Keratinocyte (primary cell): ENCODE results near the gene DTNB. TPM values are rescaled to one million over a fixed set of nuclear protein-coding genes. Genes with fewer than 3 reads are reported as not detected.

Source experiments
- DNase-seq: peaks from one replicate; pipeline ENCODE4 v3.0.0-alpha.2; 2011; ENCODE audit warnings: low read depth, missing footprints, low spot score
- FAIRE-seq: peaks from 2 replicates; lab custom pipeline; 2011; peaks lifted over from hg19 to GRCh38; lab: Jason Lieb, UNC
- H2AFZ ChIP-seq: 2 replicates; pipeline ENCODE4 v1.6.0; 2012; ENCODE audit warnings: low read length, control low read depth, inconsistent platforms; ENCODE audit not compliant: control insufficient read depth
- H3K27ac ChIP-seq: 2 replicates; pipeline ENCODE4 v1.5.1; 2011; ENCODE audit warnings: low read length; ENCODE audit not compliant: control insufficient read depth, insufficient read depth
- H3K27me3 ChIP-seq: 3 replicates; pipeline ENCODE4 v1.6.0; 2011; ENCODE audit warnings: low read length; ENCODE audit not compliant: control insufficient read depth, insufficient read depth; ENCODE audit errors: extremely low read depth
- H3K36me3 ChIP-seq, 2 experiments: 2 replicates in 1 of 2; 3 replicates in 1 of 2; pipeline ENCODE4 v1.5.1; 2011; ENCODE audit warnings: low read length in 2 of 2, mild to moderate bottlenecking in 1 of 2; ENCODE audit not compliant: control insufficient read depth in 2 of 2, insufficient read depth in 2 of 2; ENCODE audit errors: extremely low read depth in 1 of 2
- H3K4me1 ChIP-seq: 3 replicates; pipeline ENCODE4 v1.5.1; 2011; ENCODE audit warnings: low read length; ENCODE audit not compliant: control insufficient read depth, insufficient read depth; ENCODE audit errors: extremely low read depth
- H3K4me2 ChIP-seq: 3 replicates; pipeline ENCODE4 v1.6.0; 2011; ENCODE audit warnings: low read depth, low read length; ENCODE audit not compliant: control insufficient read depth, insufficient read depth; ENCODE audit errors: extremely low read depth
- H3K4me3 ChIP-seq, 3 experiments: fragments of 200-600 bp in 1 of 3; sonication (generic) in 1 of 3; 2 replicates in 2 of 3; 3 replicates in 1 of 3; pipeline ENCODE4 v1.5.1; 2011 to 2016; ENCODE audit warnings: low read length in 3 of 3, mild to moderate bottlenecking in 3 of 3, control low read depth in 2 of 3, inconsistent platforms in 1 of 3, low read depth in 1 of 3, mixed read lengths in 1 of 3, mixed run types in 1 of 3, moderate library complexity in 1 of 3; ENCODE audit not compliant: control insufficient read depth in 2 of 3, insufficient read depth in 2 of 3; ENCODE audit errors: extremely low read depth in 1 of 3
- H3K79me2 ChIP-seq: 2 replicates; pipeline ENCODE4 v1.6.0; 2012; ENCODE audit warnings: low read length; ENCODE audit not compliant: control insufficient read depth, insufficient read depth
- H3K9ac ChIP-seq: 3 replicates; pipeline ENCODE4 v1.6.0; 2011; ENCODE audit warnings: low read length; ENCODE audit not compliant: control insufficient read depth, insufficient read depth; ENCODE audit errors: extremely low read depth
- H3K9me1 ChIP-seq: 3 replicates; pipeline ENCODE4 v1.6.0; 2011; ENCODE audit warnings: low read length; ENCODE audit not compliant: control insufficient read depth, insufficient read depth; ENCODE audit errors: extremely low read depth
- H3K9me3 ChIP-seq: 2 replicates; pipeline ENCODE4 v1.5.1; 2012; ENCODE audit warnings: low read depth, low read length; ENCODE audit not compliant: control insufficient read depth
- H4K20me1 ChIP-seq: 3 replicates; pipeline ENCODE4 v1.6.0; 2011; ENCODE audit warnings: low read length; ENCODE audit not compliant: control insufficient read depth, insufficient read depth; ENCODE audit errors: extremely low read depth
- EZH2 ChIP-seq: IDR thresholded peaks from one replicate; pipeline ENCODE4 v1.6.1; 2012; ENCODE audit warnings: inconsistent platforms, mild to moderate bottlenecking, low read length, moderate library complexity
- dilution Hi-C: fragments of 300-500 bp; cut with MboI; formaldehyde crosslinking; loops from one replicate; pipeline ENCODE4 v1.7.0; 2020; ENCODE audit warnings: low sequenced_read_pairs; ENCODE audit not compliant: extremely low pct_ligation_motif_present
- polyA plus RNA-seq, 5 experiments: library from polyadenylated mRNA; depleted of rRNA in 3 of 5; stranded (reverse) in 3 of 5; stranded (forward) in 1 of 5; unstranded in 1 of 5; fragments of >200 nt; gene quantifications; 1 replicate in 1 of 5; 2 replicates in 3 of 5; 3 replicates in 1 of 5; pipeline versions ENCODE4 v1.2.1 to v1.2.3, GENCODE V29; 2011 to 2012; ENCODE audit warnings: missing spikeins in 2 of 5, low read depth in 1 of 5, low replicate concordance in 1 of 5
- TF ChIP-seq, protein P1 (sequence below), 3 experiments: IDR thresholded peaks in 1 of 3; conservative IDR thresholded peaks in 1 of 3; optimal IDR thresholded peaks in 1 of 3; 2 replicates in 2 of 3; 3 replicates in 1 of 3; pipeline versions ENCODE3 to v1.5.1; 2011; ENCODE audit warnings: low read length in 3 of 3, mild to moderate bottlenecking in 3 of 3, moderate library complexity in 2 of 3, control low read depth in 1 of 3, inconsistent platforms in 1 of 3; ENCODE audit not compliant: insufficient read depth in 2 of 3; ENCODE audit errors: extremely low read depth in 1 of 3

DTNB gene
- polyA plus RNA-seq, 1 donor (not counting 4 experiments of a cell fraction or from before 2014, with no cell fraction given), result 31.5 TPM

DNA sequence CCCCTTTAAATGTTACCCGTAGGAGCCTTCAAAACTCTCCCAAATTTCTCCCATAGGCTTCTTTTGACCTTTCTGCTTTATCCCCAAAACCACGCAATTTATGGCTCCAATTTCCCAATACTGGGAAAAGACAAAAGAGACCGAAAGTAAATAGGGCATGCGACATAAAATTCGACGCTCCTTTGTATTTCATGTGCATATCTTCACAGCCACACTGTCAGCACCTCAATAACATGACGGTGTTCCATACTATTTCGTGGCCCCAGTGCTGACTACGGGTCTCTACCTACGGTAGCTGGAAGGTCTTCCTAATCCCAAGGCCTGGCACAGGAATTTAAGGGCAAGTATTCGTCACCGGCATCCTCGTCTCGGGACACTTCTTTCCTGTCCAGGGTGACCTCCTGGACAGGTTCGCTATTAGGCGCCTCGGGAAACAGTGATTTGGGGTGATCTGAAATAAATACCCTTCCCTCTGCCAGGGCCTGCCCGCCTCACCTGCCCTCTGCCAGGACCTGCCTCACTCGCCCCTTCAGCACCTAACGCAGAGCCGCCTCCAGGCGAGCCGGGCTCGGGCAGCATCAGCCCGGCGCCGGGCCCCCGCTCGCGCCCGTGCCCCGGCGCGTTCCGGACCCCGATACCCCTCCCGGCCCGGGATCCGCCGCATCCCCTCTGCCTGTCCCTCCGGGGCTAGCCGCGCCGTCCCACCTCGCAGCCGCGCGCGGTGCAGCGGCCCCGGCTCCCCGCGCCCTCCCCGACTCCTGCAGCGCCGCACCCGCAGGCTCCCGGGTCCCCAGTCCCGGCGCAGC is 680 bp downstream of the DTNB start:
- Histone ChIP-seq H4K20me1 (no peaks in the 10 kb centered on the region), H3K9ac (peak overlapping the region; percentile 87), H3K9me3 (no peaks in the 10 kb centered on the region), H3K4me2 (peak overlapping the region; percentile 100), H3K27ac (peak overlapping the region; percentile 80), H3K27me3 (no peaks in the 10 kb centered on the region), H3K79me2 (peaks cover 30% of the 10 kb centered on the region), H3K36me3 (no peaks in the 10 kb centered on the region), H3K4me1 (peaks cover 14% of the 10 kb centered on the region), H3K9me1 (no peaks in the 10 kb centered on the region), H2AFZ (peak overlapping the region; percentile 95), H3K4me3 (peak overlapping the region; percentile 57 to 99 (median 94))
- no peak for FAIRE-seq
- dilution Hi-C loops, result no loop called here
- TF ChIP-seq, protein P1, sequence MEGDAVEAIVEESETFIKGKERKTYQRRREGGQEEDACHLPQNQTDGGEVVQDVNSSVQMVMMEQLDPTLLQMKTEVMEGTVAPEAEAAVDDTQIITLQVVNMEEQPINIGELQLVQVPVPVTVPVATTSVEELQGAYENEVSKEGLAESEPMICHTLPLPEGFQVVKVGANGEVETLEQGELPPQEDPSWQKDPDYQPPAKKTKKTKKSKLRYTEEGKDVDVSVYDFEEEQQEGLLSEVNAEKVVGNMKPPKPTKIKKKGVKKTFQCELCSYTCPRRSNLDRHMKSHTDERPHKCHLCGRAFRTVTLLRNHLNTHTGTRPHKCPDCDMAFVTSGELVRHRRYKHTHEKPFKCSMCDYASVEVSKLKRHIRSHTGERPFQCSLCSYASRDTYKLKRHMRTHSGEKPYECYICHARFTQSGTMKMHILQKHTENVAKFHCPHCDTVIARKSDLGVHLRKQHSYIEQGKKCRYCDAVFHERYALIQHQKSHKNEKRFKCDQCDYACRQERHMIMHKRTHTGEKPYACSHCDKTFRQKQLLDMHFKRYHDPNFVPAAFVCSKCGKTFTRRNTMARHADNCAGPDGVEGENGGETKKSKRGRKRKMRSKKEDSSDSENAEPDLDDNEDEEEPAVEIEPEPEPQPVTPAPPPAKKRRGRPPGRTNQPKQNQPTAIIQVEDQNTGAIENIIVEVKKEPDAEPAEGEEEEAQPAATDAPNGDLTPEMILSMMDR (optimal IDR thresholded peaks at IDR 0.05 in 1 of 3, IDR thresholded peaks at IDR 0.05 in 1 of 3, conservative IDR thresholded peaks at IDR 0.05 in 1 of 3; ENCODE audit: extremely low read depth in 1 of 3, insufficient read depth in 2 of 3, low read length in 3 of 3), result no peak
- no peak for TF ChIP-seq EZH2
- DNase-seq, result no peak

DNA sequence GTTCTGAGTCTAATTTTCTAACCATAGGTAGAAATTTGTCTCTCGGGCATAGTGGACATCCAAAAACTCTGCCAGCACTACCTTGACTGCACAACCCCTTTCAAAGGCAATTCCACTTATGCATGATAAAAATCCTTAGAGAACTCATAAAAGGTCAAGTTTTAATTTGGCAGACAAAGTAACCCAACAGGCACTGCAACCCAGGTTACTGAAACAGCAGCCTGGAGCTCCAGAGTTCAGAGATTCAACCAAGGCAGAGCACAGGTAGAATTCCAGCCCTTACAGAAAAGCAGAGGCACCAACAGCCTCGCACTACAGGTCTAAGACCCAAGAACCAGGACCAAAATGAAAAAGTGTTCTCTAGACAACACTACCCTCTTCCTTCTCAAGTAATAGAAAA is 1.8 kb downstream of the DTNB start:
- Histone ChIP-seq H3K4me1 (peaks cover 14% of the 10 kb centered on the region), H3K79me2 (peaks cover 30% of the 10 kb centered on the region), H3K9ac (peak overlapping the region; percentile 87), H2AFZ (no peak overlapping the region), H3K27ac (no peak overlapping the region), H3K4me3 (peak overlapping the region in 2 of 3 experiments; percentile 94 to 99), H4K20me1 (no peaks in the 10 kb centered on the region), H3K9me3 (no peaks in the 10 kb centered on the region), H3K36me3 (no peaks in the 10 kb centered on the region), H3K4me2 (peak overlapping the region; percentile 100), H3K9me1 (no peaks in the 10 kb centered on the region), H3K27me3 (no peaks in the 10 kb centered on the region)
- dilution Hi-C loops, result no loop called here
- FAIRE-seq, result peak; percentile 58
- no peak for DNase-seq
- TF ChIP-seq EZH2, result no peak
- TF ChIP-seq, protein P1 (optimal IDR thresholded peaks at IDR 0.05 in 1 of 3, IDR thresholded peaks at IDR 0.05 in 1 of 3, conservative IDR thresholded peaks at IDR 0.05 in 1 of 3; ENCODE audit: extremely low read depth in 1 of 3, insufficient read depth in 2 of 3, low read length in 3 of 3), result no peak
